A549 (cell line): Measurements from ENCODE around the gene ANKRD29.

ENCODE experiments used
- CBX2 ChIP-seq: fragments of 200-600 bp; sonication (generic); IDR thresholded peaks from 2 replicates; pipeline ENCODE4 v1.6.1; 2016; ENCODE audit warnings: low read depth, mild to moderate bottlenecking, borderline replicate concordance
- CEBPB ChIP-seq, 2 experiments: fragments of >200 bp in 1 of 2; sonication (Bioruptor Twin) in 1 of 2; formaldehyde crosslinking in 1 of 2; IDR thresholded peaks; 2 replicates each; pipeline ENCODE4 v1.6.1; 2012 to 2016
- CTCF ChIP-seq: fragments of >200 bp; sonication (Bioruptor Twin); formaldehyde crosslinking; IDR thresholded peaks from 3 replicates; pipeline ENCODE4 v1.5.1; 2016
- HDAC2 ChIP-seq: fragments of 200-600 bp; sonication (generic); IDR thresholded peaks from 2 replicates; pipeline ENCODE4 v1.6.1; 2016
- HOXB5 ChIP-seq: fragments of 250-450 bp; sonication (Bioruptor Pico); IDR thresholded peaks from 2 replicates; pipeline ENCODE4 v1.5.0; 2020; ENCODE audit warnings: mild to moderate bottlenecking, moderate library complexity
- MYC ChIP-seq: IDR thresholded peaks from 2 replicates; pipeline ENCODE4 v1.6.1; 2012; ENCODE audit warnings: mild to moderate bottlenecking, inconsistent platforms, low read length, improper control_type of control experiment, borderline replicate concordance
- NPAS2 ChIP-seq: fragments of 250-450 bp; sonication (Bioruptor Pico); IDR thresholded peaks from 2 replicates; pipeline ENCODE4 v1.8.0; 2022; ENCODE audit warnings: mild to moderate bottlenecking, moderate library complexity, borderline replicate concordance
- NR3C1 ChIP-seq: fragments of >200 bp; sonication (Bioruptor Twin); formaldehyde crosslinking; IDR thresholded peaks from 3 replicates; pipeline ENCODE4 v1.6.1; 2017
- POLR2A ChIP-seq: IDR thresholded peaks from 2 replicates; pipeline ENCODE4 v1.6.1; 2012; ENCODE audit warnings: mild to moderate bottlenecking, low read length
- RFX5 ChIP-seq: fragments of 450-650 bp; IDR thresholded peaks from 2 replicates; pipeline ENCODE4 v1.7.1; 2014; ENCODE audit warnings: antibody characterized with exemption, mild to moderate bottlenecking, moderate library complexity
- RNF2 ChIP-seq: fragments of 200-600 bp; sonication (generic); IDR thresholded peaks from 2 replicates; pipeline ENCODE4 v1.6.1; 2016; ENCODE audit warnings: low read depth, mild to moderate bottlenecking, antibody characterized with exemption, moderate library complexity, borderline replicate concordance
- SMC3 ChIP-seq: fragments of >200 bp; sonication (Bioruptor Twin); formaldehyde crosslinking; IDR thresholded peaks from 3 replicates; pipeline ENCODE4 v1.6.1; 2018; ENCODE audit warnings: inconsistent platforms
- TF ChIP-seq, protein P1 (sequence below): fragments of 450-650 bp; IDR thresholded peaks from 2 replicates; pipeline ENCODE4 v1.6.1; 2014; ENCODE audit warnings: antibody characterized with exemption
- TF ChIP-seq, protein P2 (sequence below): IDR thresholded peaks from 2 replicates; pipeline ENCODE4 v1.6.1; 2012; ENCODE audit warnings: low read depth, borderline replicate concordance

- TF ChIP-seq POLR2A (no peak), SMC3 (no peak), NR3C1 (no peak), CTCF (no peak), HDAC2 (no peak), NPAS2 (CRISPR knock-in tag) (no peak), RNF2 (no peak), CEBPB (IDR thresholded peaks at IDR 0.05) (no peak), RFX5 (no peak), CBX2 (no peak), MYC (no peak), HOXB5 (CRISPR knock-in tag) (no peak)
- TF ChIP-seq, protein P1, sequence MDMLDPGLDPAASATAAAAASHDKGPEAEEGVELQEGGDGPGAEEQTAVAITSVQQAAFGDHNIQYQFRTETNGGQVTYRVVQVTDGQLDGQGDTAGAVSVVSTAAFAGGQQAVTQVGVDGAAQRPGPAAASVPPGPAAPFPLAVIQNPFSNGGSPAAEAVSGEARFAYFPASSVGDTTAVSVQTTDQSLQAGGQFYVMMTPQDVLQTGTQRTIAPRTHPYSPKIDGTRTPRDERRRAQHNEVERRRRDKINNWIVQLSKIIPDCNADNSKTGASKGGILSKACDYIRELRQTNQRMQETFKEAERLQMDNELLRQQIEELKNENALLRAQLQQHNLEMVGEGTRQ = no peak
- TF ChIP-seq, protein P2, sequence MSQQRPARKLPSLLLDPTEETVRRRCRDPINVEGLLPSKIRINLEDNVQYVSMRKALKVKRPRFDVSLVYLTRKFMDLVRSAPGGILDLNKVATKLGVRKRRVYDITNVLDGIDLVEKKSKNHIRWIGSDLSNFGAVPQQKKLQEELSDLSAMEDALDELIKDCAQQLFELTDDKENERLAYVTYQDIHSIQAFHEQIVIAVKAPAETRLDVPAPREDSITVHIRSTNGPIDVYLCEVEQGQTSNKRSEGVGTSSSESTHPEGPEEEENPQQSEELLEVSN = no peak
Observed at GRCh38 chr18:23584019-23584983, 78.4 kb downstream of the ANKRD29 start.
